ENCODE measurements around the gene CHST11.

CHST11 gene

DNA sequence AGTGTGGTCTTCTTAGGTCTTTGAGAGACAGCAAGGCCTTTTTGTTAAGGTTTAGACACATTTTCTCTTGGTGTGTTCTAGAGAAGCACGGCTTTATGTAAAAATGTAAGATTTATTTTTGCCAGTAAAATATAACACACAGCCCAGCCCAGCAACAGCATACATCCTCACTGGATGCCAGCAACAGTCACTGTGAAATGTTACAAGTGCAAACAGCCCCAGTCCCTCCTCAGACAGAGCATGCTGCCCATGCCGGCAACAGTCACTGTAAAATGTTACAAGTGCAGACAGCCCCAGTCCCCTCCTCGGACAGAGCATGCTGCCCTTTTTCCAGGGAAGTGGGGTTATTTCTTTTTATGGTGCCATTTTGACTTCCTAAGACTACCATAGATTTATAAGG, 207.6 kb downstream of the CHST11 start:
- no peak for DNase-seq

DNA sequence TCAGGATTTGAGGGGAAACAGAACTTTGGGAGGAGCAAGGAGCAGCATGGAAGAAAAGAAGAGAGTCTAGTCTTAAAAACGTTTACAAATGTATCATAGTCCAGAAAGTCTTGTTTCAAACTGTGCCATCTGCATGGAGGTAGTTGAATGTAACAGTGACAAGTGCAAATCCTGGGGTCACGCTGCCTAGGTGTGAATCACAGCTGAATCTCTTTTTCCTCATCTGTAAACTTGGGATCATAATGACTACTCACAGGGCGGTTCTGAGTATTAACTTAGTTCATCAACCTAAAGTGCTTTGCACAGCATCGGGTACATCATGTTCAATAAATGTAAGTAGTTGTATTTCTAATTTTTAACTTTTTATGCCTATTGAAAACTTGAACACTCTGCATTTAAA, 208.5 kb downstream of the CHST11 start:
- DNase-seq: no peak

GRCh38 chr12:104667139-104667538, 210.4 kb downstream of the CHST11 start:
- no peak for DNase-seq

GRCh38 chr12:104668274-104668718, 211.5 kb downstream of the CHST11 start:
- no peak for DNase-seq

GRCh38 chr12:104669089-104669721, 212.5 kb downstream of the CHST11 start:
- no peak for DNase-seq

DNA sequence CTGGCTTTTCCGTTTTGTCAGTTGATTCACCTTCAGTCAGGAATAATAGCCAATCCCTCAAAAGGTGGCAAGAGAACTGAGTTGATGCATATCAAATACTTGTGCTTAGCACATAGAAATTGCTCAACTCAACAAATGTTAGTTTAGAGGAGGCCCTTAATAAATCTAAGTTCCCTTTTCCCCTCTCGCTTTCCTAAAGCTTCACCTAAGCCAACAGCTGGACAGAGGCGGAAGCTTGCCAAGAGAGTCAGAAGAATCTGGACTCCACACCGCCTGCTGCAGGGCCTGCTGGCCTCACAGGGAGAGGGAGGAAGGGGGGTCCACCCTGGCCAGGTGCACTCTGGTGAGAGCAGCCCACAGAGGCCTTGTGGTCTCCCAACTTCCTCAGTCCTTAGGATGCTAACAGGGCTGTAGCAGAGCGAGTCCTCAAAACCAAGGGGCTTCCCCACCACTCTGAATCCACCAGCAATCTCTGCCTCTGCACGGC, 213.1 kb downstream of the CHST11 start:
- no peak for DNase-seq

DNA sequence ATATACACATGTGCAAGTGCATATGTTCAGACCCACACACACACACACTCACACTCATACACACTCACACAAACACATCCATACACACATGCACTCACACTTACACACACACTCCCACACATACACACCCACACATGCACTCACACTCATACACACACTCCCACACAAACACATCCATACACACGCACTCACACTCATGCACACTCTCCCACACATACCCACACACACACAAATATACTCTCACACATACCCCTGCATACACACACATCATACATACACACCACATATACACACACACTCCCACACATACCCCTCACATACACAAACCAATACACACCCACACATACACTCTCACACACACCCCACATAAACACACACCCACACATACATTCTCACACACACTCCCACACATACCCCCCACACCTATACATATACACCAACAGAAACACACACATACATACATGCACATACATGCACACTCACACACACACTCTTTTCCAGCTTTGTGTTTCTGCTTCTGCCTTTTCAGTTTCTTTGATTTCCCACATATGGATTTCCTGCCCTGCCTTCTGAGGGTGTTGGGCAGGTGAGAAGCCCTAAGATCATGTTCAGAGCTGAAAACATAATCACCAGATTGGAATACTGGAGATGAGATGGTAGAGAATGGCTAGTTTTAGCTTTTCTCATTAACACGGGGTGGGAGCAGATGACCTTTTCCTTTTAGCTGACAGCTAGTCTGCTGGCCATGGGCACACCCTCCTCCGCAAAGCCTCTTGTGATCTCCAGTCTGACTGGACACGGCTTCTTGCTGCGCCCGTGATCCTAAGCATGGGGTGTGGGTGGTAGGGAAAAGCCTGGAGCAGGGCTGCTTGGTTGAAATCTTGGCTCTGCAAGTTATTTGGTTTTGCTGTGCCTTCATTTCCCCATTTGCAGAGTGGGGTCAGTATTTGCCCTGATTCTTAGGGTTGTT, 214.0 kb downstream of the CHST11 start:
- DNase-seq: no peak

GRCh38 chr12:104671409-104672095, 214.8 kb downstream of the CHST11 start:
- peak; percentile 82 for DNase-seq

- no peak for DNase-seq
These were observed 215.3 kb downstream of the CHST11 start for GRCh38 chr12:104672096-104672445.

DNA sequence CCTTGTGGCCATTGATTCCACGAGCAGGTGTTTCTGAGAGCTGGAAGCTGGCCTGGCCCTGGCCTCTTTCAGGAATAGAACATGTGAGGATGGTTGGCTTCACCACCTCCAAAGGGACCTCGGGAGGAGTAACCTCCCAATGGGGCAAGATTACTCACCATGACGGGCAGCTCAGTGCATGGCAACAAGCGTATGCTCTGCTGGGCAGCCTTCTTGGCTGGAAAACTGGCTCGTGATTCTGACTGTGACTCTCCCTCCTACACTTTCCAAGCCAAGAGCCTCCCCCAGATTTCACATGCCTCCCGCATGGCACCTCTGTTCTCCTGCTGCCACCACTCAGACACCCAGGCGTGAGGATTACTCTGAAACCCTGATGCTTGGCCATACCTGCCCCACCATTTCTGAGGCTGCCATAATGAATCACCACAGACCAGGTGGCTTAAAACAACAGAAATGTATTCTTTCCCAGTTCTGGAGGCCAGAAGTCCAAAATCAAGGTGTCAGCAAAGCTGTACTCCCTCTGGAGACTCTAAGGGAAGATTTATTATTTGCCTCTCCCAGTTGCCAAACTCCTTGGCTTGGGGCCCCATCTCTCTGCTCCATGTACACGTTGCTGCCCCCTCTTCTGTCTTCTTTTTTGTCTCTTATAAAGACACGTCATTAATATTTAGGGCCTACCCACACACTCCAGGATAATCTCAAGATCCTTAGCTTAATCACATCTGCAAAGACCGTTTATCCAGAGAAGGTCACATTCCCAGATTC, 215.9 kb downstream of the CHST11 start:
- no peak for DNase-seq

- DNase-seq: no peak
These were observed 216.5 kb downstream of the CHST11 start for GRCh38 chr12:104673294-104673693.

- DNase-seq: no peak
These were observed 217.1 kb downstream of the CHST11 start for GRCh38 chr12:104673696-104674482.

DNA sequence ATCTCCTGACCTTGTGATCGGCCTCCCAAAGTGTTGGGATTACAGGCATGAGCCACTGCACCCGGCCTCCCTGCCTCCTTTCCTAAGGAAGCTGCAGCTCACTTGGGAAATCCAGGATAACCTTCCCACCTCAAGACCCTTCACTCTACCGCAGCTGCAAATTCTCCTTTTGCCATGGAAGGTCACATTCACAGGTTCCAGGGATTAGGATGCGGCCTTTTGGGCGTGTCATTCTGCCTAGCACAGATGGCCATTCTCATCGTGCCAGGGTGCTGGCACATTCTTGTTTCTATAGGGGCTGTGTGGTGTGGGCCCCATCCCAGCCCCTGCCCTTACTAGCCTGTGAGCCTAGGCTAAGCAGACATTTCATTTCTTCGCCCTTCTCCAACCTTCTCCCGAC, 219.9 kb downstream of the CHST11 start:
- no peak for DNase-seq

DNA sequence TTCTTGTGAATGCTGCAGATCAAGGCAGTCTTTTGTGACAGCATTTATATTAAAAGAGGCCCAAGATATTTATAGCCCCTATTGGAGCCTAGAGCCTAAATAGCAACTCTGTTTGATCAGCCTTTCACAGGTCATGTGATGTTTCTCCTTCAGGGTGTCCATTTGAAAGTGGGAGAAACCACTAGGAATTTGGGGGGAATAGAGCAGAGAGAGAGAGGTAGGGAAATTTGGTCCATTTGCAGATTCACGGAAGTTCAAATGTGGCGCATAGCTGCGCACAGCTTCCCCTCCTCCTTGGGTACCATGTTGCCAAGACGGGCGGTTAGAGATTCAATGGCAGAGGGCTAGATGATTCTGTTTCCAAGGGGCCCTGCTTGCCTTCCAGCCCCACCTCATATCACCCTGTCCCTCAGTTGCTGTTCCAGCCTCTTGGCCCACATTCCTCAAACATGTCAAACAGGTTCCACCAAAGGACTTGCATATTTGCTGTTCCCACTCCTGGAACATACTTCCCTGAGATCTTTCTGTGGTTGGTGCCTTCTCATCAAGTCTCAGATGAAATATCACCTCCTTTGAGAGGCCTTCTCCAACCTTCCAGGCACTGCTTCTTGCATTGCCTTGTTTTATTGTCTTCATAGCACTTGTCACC, 220.8 kb downstream of the CHST11 start:
- no peak for DNase-seq

GRCh38 chr12:104680070-104680469, 223.3 kb downstream of the CHST11 start:
- DNase-seq: no peak

GRCh38 chr12:104680491-104680890, 223.7 kb downstream of the CHST11 start:
- DNase-seq: no peak

GRCh38 chr12:104681012-104681690, 224.4 kb downstream of the CHST11 start:
- DNase-seq: no peak

DNA sequence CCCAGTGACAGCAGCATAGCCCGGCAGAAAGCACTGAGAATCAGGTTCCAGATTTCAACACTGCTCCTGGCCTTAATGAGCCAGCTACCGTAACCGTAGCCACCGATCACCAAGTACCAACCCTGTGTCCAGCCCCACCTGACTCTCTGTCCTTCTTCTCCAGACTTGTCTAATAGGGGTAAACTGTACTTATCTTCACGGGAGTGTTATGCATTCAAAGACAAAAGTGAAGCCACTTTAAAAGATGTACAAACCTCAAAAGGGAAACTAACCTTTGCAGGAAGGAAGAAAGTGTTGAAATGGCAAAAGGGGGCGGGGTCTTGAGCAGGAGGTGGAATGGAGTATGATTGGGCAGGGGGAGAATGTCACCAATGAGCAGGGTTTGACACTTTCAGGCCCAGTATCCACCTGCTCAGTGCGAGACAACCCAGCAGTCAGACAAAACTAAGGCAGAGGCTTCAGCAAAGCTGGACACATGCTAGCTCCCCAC, 226.1 kb downstream of the CHST11 start:
- DNase-seq: peak; percentile 66

DNA sequence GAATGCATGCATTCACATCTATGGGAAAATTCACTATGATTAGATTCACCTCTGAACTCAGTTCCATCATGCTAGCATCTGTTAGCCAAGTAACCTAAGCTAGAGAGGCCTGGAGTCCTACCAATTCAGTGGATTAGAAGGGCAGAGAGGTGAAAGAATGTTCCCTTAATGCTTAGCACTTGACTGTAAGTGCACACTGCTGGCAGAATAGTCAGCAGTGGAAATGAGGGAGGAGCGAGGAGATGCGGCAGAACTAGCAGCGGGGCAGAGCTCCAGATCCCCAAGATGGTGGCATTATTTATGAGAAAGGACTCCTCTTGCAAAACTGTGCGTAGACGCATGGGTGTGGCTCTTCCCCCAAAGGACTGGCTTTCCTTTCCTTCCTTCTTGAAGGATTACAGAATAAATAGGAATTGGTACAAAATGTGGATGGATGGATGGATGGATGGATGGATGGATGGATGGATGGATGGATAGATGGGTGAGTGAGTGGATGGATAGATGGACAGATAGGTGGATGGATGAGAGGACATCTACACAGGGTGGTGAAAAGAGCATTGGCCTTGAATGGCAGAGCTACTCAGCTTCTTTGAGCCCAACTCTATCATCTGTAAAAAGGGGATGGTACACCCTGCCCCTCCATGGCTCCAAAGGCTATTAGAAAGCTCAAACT, 227.2 kb downstream of the CHST11 start:
- DNase-seq: no peak

- no peak for DNase-seq
These were observed 228.1 kb downstream of the CHST11 start for GRCh38 chr12:104684884-104685283.
